Stomach smooth muscle (tissue), 2 donors: ENCODE results near the gene CADPS.

Experiments used
- H3K27ac ChIP-seq: one replicate; pipeline ENCODE4 v1.7.0; 2013; ENCODE audit warnings: mild to moderate bottlenecking, low read length, inconsistent platforms
- H3K27me3 ChIP-seq, 2 donors: one replicate each; pipeline ENCODE4 v1.7.0; 2013; ENCODE audit warnings: low read length in 2 of 2; ENCODE audit not compliant: insufficient read depth in 2 of 2, control insufficient read depth in 1 of 2
- H3K36me3 ChIP-seq, 2 donors: one replicate each; pipeline ENCODE4 v1.7.0; 2013; ENCODE audit warnings: low read length in 2 of 2; ENCODE audit not compliant: control insufficient read depth in 2 of 2, insufficient read depth in 2 of 2
- H3K4me1 ChIP-seq: one replicate; pipeline ENCODE4 v1.7.0; 2013; ENCODE audit warnings: low read length; ENCODE audit not compliant: control insufficient read depth, insufficient read depth
- H3K4me3 ChIP-seq, 2 donors: one replicate each; pipeline ENCODE4 v1.7.0; 2013; ENCODE audit warnings: low read length in 2 of 2
- H3K9ac ChIP-seq, 2 donors: one replicate each; pipeline ENCODE4 v1.7.0; 2013; ENCODE audit warnings: low read length in 2 of 2, mild to moderate bottlenecking in 1 of 2
- H3K9me3 ChIP-seq, 2 donors: one replicate each; pipeline ENCODE4 v1.7.0; 2013; ENCODE audit warnings: low read length in 2 of 2; ENCODE audit not compliant: control insufficient read depth in 2 of 2
- donor health status: healthy.
- donor health status: Pancreatic carcinoma.

CADPS gene

GRCh38 chr3:62361261-62361660, 514.0 kb downstream of the CADPS start:
- Histone ChIP-seq H3K27me3 (peaks cover 6% of the 10 kb centered on the region in 2 donors), H3K4me3 (no peak overlapping the region), H3K9me3 (no peaks in the 10 kb centered on the region), H3K36me3 (no peaks in the 10 kb centered on the region), H3K9ac (no peak overlapping the region), H3K27ac (no peak overlapping the region), H3K4me1 (no peaks in the 10 kb centered on the region)

- peaks cover 2 to 6% of the 10 kb centered on the region in 2 donors for H3K27me3 ChIP-seq
- peaks cover 0 to 2% of the 10 kb centered on the region in 2 donors for H3K9me3 ChIP-seq
These were observed 515.7 kb downstream of the CADPS start for GRCh38 chr3:62359531-62359930.

GRCh38 chr3:62356356-62356755, 518.9 kb downstream of the CADPS start:
- Histone ChIP-seq H3K9me3 (peaks cover 0 to 2% of the 10 kb centered on the region in 2 donors), H3K36me3 (no peaks in the 10 kb centered on the region), H3K9ac (no peak overlapping the region), H3K27me3 (peaks cover 2 to 3% of the 10 kb centered on the region in 2 donors), H3K27ac (no peak overlapping the region), H3K4me3 (no peak overlapping the region), H3K4me1 (no peaks in the 10 kb centered on the region)

More at GRCh38 chr3:62359531-62359930, 515.7 kb downstream of the CADPS start:
- no peaks in the 10 kb centered on the region for H3K4me1 ChIP-seq
- H3K4me3 ChIP-seq = no peak overlapping the region
- no peak overlapping the region for H3K9ac ChIP-seq
- H3K27ac ChIP-seq = no peak overlapping the region
- H3K36me3 ChIP-seq = no peaks in the 10 kb centered on the region

GRCh38 chr3:62355703-62356102, 519.5 kb downstream of the CADPS start:
- H3K27me3 ChIP-seq = peaks cover 2 to 3% of the 10 kb centered on the region in 2 donors
- H3K4me1 ChIP-seq = no peaks in the 10 kb centered on the region
- no peak overlapping the region for H3K9ac ChIP-seq
- H3K4me3 ChIP-seq = no peak overlapping the region
- H3K9me3 ChIP-seq = peaks cover 0 to 2% of the 10 kb centered on the region in 2 donors
- no peak overlapping the region for H3K27ac ChIP-seq
- H3K36me3 ChIP-seq = no peaks in the 10 kb centered on the region
